ENCODE results near the gene POLR3GL.

DNA sequence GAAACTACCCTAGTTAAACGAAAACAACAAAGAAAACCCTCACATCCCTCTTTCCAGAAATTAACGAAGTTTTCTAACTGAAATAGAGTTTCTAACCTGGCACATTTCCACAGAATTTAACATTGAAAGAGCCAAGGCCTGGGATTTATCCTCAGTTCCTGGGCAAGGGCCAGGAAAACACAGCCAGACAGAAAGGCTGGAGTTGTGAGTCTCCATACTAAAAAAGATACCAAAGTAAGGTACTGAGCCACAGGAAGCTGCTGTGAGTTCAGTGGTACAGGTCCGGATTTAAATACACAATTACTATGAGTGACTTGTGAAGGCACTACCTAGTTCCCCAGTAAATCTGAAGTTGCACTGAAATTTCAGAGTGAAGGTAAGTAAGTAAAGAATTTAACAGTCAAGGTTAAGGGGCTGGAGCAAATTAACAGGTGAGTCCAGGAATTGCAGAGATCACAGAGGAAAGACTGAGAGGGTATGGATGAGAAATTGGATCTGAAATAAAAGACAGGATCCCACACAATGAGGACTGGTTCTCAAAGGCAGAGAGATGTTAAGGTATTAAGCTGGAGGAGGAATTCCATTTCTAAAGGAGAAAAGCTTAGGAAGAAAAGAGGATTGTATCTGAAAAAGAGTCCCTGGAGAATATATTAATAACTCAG, 7.6 kb upstream of the POLR3GL start:
- TF ChIP-seq, protein P1, sequence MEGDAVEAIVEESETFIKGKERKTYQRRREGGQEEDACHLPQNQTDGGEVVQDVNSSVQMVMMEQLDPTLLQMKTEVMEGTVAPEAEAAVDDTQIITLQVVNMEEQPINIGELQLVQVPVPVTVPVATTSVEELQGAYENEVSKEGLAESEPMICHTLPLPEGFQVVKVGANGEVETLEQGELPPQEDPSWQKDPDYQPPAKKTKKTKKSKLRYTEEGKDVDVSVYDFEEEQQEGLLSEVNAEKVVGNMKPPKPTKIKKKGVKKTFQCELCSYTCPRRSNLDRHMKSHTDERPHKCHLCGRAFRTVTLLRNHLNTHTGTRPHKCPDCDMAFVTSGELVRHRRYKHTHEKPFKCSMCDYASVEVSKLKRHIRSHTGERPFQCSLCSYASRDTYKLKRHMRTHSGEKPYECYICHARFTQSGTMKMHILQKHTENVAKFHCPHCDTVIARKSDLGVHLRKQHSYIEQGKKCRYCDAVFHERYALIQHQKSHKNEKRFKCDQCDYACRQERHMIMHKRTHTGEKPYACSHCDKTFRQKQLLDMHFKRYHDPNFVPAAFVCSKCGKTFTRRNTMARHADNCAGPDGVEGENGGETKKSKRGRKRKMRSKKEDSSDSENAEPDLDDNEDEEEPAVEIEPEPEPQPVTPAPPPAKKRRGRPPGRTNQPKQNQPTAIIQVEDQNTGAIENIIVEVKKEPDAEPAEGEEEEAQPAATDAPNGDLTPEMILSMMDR (conservative IDR thresholded peaks at IDR 0.05 in 1 of 2, IDR thresholded peaks at IDR 0.05 in 1 of 2; ENCODE audit: low read depth in 1 of 2, low read length in 2 of 2) = no peak
- no peak for TF ChIP-seq EZH2 (IDR thresholded peaks at IDR 0.05; ENCODE audit: low read length, missing control alignments)
